HG03196 (cell line): Measurements from ENCODE around the gene SLC27A4.

ENCODE experiments used
- ATAC-seq: cut with Tn5 transposase; IDR thresholded peaks from one replicate; pipeline ENCODE4 v1.9.1; 2021; ENCODE audit not compliant: unreplicated experiment

Gene SLC27A4

GRCh38 chr9:128390150-128390812, 50.0 kb downstream of the SLC27A4 start:
- no peak for ATAC-seq

- no peak for ATAC-seq
Observed at GRCh38 chr9:128390813-128391711, 50.7 kb downstream of the SLC27A4 start.

- no peak for ATAC-seq
Observed at GRCh38 chr9:128391956-128392301, 51.6 kb downstream of the SLC27A4 start.

- no peak for ATAC-seq
Observed at GRCh38 chr9:128392302-128393144, 52.2 kb downstream of the SLC27A4 start.

GRCh38 chr9:128393145-128393775, 52.9 kb downstream of the SLC27A4 start:
- ATAC-seq = no peak

- ATAC-seq = no peak
Observed at GRCh38 chr9:128393970-128394369, 53.6 kb downstream of the SLC27A4 start.

GRCh38 chr9:128394379-128395168, 54.2 kb downstream of the SLC27A4 start:
- ATAC-seq = no peak

GRCh38 chr9:128396970-128397613, 56.8 kb downstream of the SLC27A4 start:
- no peak for ATAC-seq

DNA sequence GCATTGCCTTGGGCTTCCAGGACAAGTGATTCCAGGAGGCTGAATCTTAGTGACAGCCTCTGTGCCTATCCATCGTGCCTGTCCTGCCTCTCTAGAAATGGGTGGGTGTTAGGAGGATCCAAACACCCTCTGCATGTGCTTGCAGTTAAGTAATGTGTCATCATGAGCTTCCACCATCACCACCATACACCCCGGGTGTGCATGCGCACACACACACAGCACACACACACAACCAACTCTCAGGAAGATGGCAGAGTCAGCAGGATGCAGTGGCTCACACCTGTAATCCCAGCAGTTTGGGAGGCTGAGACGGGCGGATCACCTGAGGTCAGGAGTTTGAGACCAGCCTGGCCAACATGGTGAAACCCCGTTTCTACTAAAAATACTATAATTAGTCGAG, 57.5 kb downstream of the SLC27A4 start:
- no peak for ATAC-seq

DNA sequence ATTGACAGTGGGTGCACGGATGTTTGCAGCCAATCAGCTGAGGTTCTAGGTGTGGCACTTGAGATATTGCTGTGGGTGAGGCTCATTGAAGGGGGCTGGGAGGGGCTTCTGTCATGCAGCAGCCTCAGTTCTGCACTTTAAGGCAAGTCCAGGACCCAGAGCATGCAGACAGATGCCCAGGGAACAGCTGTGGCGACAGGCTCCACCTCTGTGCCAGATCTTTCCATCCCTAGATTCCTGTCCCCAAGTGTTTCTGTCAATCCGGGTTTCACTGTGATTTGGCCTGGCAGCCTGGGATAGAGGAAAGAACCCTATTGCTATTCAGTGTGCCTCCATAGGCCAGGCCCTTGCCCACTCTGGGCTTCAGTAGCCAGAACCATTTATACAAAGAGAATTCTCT, 59.5 kb downstream of the SLC27A4 start:
- ATAC-seq = no peak

GRCh38 chr9:128404560-128404959, 64.2 kb downstream of the SLC27A4 start:
- ATAC-seq = no peak

DNA sequence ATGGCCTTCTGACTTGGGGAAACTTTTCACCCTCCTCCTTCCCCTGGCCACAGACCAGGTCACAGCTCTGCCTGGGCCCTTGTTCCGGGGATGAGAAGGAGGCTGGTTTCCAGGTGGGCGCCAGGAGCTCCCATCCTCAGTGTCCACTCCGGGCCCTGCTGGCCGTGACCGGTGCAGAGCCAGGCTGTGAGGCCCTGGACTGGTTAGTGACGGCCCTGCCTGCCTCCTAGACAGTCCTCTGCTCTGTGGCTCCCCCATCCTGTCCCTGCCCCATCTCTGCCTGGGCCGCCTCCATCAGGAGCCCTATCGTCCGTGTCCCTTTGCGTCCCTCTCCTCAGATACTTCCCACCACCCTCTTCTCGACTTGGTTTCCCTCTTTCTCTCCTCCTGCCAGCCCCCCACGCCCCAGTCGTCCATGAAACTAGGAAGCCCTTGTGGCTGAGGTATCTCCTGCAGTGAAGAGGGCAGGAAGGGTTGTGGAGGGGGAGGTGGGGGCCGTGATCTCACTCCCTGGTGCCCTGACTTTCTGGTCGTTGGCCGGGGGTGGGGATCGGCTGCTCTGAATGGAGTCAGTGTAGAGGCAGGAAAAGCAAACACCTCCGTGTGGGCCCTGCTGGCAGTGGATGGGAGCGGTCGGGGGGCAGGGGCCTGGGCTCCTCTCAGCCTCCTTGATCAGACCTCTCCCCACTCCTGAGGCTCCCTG, 64.9 kb downstream of the SLC27A4 start:
- no peak for ATAC-seq

GRCh38 chr9:128405780-128406171, 65.4 kb downstream of the SLC27A4 start:
- no peak for ATAC-seq

DNA sequence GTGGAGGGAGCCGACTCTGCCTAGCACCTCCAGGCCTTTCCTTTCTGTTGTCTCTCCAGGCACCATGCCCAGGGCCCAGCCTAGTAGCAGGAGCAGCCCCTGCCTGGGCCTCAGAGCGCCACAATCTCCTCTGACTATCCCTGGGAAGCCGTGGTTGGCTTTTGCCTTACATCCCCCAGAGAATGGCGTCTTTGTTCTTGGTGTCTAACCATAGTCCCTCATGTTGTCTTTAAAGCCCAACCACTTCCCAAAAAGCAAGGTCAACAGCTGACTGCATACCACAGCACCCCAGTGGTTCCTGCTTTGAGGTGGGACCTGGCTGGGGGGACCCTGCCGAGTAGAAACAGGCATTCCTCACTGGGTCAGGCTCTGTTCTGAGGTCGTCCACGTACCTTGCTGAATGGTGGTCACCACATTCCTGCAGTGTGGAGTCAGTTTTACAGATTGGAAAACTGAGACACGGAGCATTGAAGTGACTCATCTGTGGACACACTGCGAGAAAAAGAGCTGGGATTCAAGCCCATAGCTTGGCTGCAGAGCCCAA, 66.6 kb downstream of the SLC27A4 start:
- no peak for ATAC-seq

- ATAC-seq = no peak
Observed at GRCh38 chr9:128408963-128409431, 68.7 kb downstream of the SLC27A4 start.

DNA sequence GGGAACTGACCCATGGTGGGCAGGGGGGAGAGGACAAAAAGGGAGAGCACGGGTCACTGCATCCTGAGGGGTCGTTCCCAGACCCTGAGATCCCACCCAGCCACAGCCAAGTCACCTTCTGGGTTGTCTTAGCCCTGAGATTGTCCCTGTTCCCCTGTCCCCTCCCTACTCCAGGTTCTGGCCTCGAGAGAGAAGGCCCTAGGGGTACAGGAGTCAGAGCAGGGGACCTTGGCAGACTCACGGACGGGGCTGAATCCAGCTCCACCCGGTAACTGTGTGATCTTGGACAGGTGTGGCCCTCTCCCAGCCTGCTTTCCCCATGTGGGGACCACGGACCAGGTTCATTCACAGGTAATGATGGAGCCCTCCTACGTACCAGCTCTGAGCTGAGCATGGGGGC, 69.1 kb downstream of the SLC27A4 start:
- ATAC-seq = no peak

- ATAC-seq = no peak
Observed at GRCh38 chr9:128409978-128410377, 69.7 kb downstream of the SLC27A4 start.
